Gastrocnemius medialis (tissue), 4 donors: Measurements from ENCODE around the gene CLEC14A. TPM values are rescaled to one million over a fixed set of nuclear protein-coding genes. Genes with fewer than 3 reads are reported as not detected.

Source experiments
- ATAC-seq, 2 donors: fragments of 150-250 bp; one replicate each; pipeline ENCODE4 v1.9.1; 2016
- DNase-seq, 2 donors: peaks; one replicate each; pipeline ENCODE4 v3.0.0-alpha.2; 2019
- H3K27ac ChIP-seq, 4 donors: fragments of 200-600 bp; sonication (generic); 1 replicate in 1 of 4; 2 replicates in 3 of 4; pipeline ENCODE4 v1.5.1; 2016 to 2018; ENCODE audit warnings: mild to moderate bottlenecking in 2 of 4, moderate library complexity in 1 of 4
- H3K27me3 ChIP-seq, 3 donors: fragments of 200-600 bp; sonication (generic) in 2 of 3; 1 replicate in 1 of 3; 2 replicates in 2 of 3; pipeline versions ENCODE4 v1.5.1 to v1.6.0; 2016 to 2019; ENCODE audit warnings: mild to moderate bottlenecking in 1 of 3, moderate library complexity in 1 of 3
- H3K36me3 ChIP-seq, 2 donors: fragments of 200-600 bp; sonication (generic) in 1 of 2; one replicate each; pipeline ENCODE4 v1.5.1; 2017 to 2018
- H3K4me1 ChIP-seq, 2 donors: fragments of 200-600 bp; sonication (generic) in 1 of 2; one replicate each; pipeline ENCODE4 v1.5.1; 2016 to 2017; ENCODE audit warnings: mild to moderate bottlenecking in 2 of 2
- H3K4me3 ChIP-seq, 4 donors: fragments of 200-600 bp; sonication (generic) in 3 of 4; 1 replicate in 1 of 4; 2 replicates in 3 of 4; pipeline ENCODE4 v1.5.1; 2016 to 2019; ENCODE audit warnings: mild to moderate bottlenecking in 2 of 4
- H3K9me3 ChIP-seq, 3 donors: fragments of 200-600 bp; sonication (generic) in 2 of 3; 1 replicate in 1 of 3; 2 replicates in 2 of 3; pipeline ENCODE4 v1.5.1; 2016 to 2019
- POLR2A ChIP-seq, 2 donors: fragments of 450-650 bp; IDR thresholded peaks; one replicate each; pipeline ENCODE4 v1.6.1; 2017; ENCODE audit warnings: antibody characterized with exemption in 2 of 2, mild to moderate bottlenecking in 2 of 2, moderate library complexity in 2 of 2
- in situ Hi-C, 4 donors: fragments of 200-750 bp; cut with MboI; loops; one replicate each; pipeline versions ENCODE4 v1.15.0 to v1.8.0; 2017; ENCODE audit warnings: low sequenced_read_pairs in 4 of 4
- intact Hi-C: fragments of 100-400 bp; cut with DNase I; formaldehyde crosslinking; loops from one replicate; pipeline ENCODE4 v1.15.1; 2023; ENCODE audit warnings: low total_unique reads
- total RNA-seq, 4 donors: library from RNA; depleted of rRNA; stranded (reverse); fragments of >200 nt; gene quantifications; one replicate each; pipeline versions ENCODE4 v1.1.0 to v1.2.3, GENCODE V29; 2016
- TF ChIP-seq, protein P1 (sequence below), 5 experiments: fragments of 450-650 bp in 3 of 5; fragments of 200-600 bp in 2 of 5; sonication (generic) in 2 of 5; IDR thresholded peaks in 4 of 5; conservative IDR thresholded peaks in 1 of 5; 1 replicate in 4 of 5; 2 replicates in 1 of 5; pipeline ENCODE4 v1.5.1; 2016 to 2019; ENCODE audit warnings: antibody characterized with exemption in 5 of 5, mild to moderate bottlenecking in 3 of 5, moderate library complexity in 3 of 5

The CLEC14A gene
- total RNA-seq, 4 donors from 2014 or later: 21.2 to 68.6 (median 29.1) TPM

DNA sequence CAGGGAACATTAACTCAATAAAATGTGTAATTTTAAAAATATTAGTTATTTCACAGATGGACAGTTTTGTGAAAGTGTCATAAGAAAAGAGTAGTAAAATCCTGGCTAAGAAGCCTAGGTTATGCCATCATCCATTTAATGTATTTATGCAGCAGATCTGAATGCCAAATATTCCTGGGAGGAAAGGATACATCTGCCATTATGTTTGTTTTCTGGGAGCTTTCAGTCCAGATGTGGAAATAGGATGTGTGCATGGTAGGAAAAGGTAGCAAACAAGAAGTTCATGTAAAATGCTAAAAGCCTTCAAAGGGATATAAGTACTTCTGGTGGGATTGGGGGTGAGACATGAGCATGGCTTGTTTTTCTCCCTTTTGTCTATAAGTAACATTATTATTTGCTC is 27.0 kb upstream of the CLEC14A start:
- Histone ChIP-seq H3K36me3 (no peaks in the 10 kb centered on the region), H3K27ac (no peak overlapping the region), H3K4me3 (no peak overlapping the region), H3K9me3 (no peaks in the 10 kb centered on the region), H3K27me3 (no peaks in the 10 kb centered on the region), H3K4me1 (no peaks in the 10 kb centered on the region)
- in situ Hi-C loops: no loop called here
- ATAC-seq (no peak), DNase-seq (no peak)
- TF ChIP-seq POLR2A (IDR thresholded peaks at IDR 0.05): no peak
- TF ChIP-seq, protein P1, sequence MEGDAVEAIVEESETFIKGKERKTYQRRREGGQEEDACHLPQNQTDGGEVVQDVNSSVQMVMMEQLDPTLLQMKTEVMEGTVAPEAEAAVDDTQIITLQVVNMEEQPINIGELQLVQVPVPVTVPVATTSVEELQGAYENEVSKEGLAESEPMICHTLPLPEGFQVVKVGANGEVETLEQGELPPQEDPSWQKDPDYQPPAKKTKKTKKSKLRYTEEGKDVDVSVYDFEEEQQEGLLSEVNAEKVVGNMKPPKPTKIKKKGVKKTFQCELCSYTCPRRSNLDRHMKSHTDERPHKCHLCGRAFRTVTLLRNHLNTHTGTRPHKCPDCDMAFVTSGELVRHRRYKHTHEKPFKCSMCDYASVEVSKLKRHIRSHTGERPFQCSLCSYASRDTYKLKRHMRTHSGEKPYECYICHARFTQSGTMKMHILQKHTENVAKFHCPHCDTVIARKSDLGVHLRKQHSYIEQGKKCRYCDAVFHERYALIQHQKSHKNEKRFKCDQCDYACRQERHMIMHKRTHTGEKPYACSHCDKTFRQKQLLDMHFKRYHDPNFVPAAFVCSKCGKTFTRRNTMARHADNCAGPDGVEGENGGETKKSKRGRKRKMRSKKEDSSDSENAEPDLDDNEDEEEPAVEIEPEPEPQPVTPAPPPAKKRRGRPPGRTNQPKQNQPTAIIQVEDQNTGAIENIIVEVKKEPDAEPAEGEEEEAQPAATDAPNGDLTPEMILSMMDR (IDR thresholded peaks at IDR 0.05 in 4 of 5, conservative IDR thresholded peaks at IDR 0.05 in 1 of 5): no peak
- intact Hi-C loops: no loop called here

DNA sequence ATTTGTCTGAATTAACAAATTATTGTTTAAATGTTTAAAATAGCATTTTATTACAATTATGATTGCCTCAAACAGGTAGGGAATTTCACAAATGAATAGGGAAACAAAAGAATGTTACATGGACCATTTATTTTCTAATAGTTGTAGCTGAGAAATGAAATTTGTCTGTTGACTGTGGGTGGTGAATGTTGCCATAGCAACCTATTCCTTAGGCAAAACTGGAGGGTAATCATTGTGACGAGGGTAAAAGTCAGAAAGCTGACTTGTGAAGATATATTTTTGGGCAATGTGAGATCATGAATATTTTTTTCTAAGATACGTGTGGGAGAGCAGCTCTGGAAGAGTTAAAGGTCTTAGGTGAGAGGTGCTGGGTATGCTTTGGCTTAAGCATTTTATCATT is 24.2 kb upstream of the CLEC14A start:
- no peaks in the 10 kb centered on the region for H3K27me3 ChIP-seq
- ATAC-seq (no peak), DNase-seq (no peak)
- in situ Hi-C loops (no loop called here), intact Hi-C loops (no loop called here)
- no peaks in the 10 kb centered on the region for H3K9me3 ChIP-seq
- no peak overlapping the region for H3K27ac ChIP-seq
- H3K36me3 ChIP-seq: no peaks in the 10 kb centered on the region
- TF ChIP-seq POLR2A (IDR thresholded peaks at IDR 0.05): no peak
- TF ChIP-seq, protein P1 (IDR thresholded peaks at IDR 0.05 in 4 of 5, conservative IDR thresholded peaks at IDR 0.05 in 1 of 5): no peak
- no peak overlapping the region for H3K4me3 ChIP-seq
- H3K4me1 ChIP-seq: no peaks in the 10 kb centered on the region

DNA sequence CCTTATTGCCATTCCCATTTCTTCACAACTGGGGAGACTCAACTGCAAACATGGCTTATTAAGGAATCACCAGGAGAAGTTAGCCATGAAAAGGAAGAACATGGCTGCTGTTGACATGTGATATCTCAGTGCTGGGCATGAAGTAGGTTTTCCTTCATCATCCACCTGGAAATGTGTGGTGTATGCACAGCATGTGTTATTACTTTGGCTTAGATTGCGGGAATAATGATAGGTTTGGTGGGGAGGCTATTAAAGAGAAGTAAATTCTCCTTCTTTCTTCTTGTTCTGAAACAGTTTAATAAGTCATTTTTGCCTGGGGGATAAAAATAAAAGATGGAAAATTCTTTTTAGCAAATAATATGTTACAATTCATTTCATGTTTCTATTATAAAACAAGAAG is 23.7 kb upstream of the CLEC14A start:
- TF ChIP-seq, protein P1 (IDR thresholded peaks at IDR 0.05 in 4 of 5, conservative IDR thresholded peaks at IDR 0.05 in 1 of 5): no peak
- no peak for TF ChIP-seq POLR2A (IDR thresholded peaks at IDR 0.05)
- intact Hi-C loops: no loop called here

DNA sequence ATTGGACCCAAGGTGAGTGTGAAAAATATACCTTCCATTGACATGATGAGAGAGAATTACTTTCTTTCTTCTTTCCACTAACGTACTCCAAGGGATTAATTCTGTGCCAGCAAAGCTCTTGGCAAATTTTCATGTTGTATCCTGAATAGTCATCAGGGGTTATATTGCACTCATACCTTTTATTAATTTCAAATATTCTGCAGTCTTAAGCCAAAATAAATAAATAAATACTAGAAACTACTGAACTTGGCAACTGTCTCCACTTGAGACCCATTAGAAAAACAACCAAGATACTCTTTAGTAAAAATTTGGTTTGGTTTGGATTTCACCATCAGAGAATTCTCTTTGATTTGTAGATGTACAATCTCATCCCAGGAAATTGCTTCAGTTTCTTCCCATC is 22.1 kb upstream of the CLEC14A start:
- Histone ChIP-seq H3K36me3 (no peaks in the 10 kb centered on the region), H3K4me3 (no peak overlapping the region), H3K9me3 (no peaks in the 10 kb centered on the region), H3K27ac (no peak overlapping the region), H3K27me3 (no peaks in the 10 kb centered on the region), H3K4me1 (no peaks in the 10 kb centered on the region)
- intact Hi-C loops: no loop called here
- TF ChIP-seq, protein P1 (IDR thresholded peaks at IDR 0.05 in 4 of 5, conservative IDR thresholded peaks at IDR 0.05 in 1 of 5): no peak
- TF ChIP-seq POLR2A (IDR thresholded peaks at IDR 0.05): no peak
- DNase-seq (no peak), ATAC-seq (no peak)
- in situ Hi-C loops: no loop called here

More for the DNA sequence above, 23.7 kb upstream of the CLEC14A start:
- Histone ChIP-seq H3K36me3 (no peaks in the 10 kb centered on the region), H3K4me1 (no peaks in the 10 kb centered on the region), H3K27me3 (no peaks in the 10 kb centered on the region), H3K9me3 (no peaks in the 10 kb centered on the region), H3K27ac (no peak overlapping the region), H3K4me3 (no peak overlapping the region)
- DNase-seq (no peak), ATAC-seq (no peak)
- in situ Hi-C loops: no loop called here

DNA sequence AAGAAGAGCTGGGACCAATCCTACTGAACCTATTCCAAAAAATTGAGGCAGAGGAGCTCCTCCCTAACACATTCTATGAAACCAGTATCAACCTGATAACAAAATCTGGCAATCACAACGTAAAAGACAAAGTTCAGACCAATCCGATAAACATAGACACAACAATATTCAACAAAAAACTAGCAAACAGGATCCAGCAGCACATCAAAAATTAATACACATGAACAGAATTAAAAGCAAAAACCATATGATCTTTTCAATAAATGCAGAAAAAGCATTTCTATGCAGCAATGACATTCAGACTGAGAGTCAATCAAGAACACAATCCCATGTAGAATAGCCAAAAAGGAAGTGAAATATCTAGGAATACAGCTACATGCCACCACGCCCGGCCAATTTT is 7.0 kb upstream of the CLEC14A start:
- Histone ChIP-seq H3K27me3 (no peaks in the 10 kb centered on the region), H3K9me3 (no peaks in the 10 kb centered on the region), H3K36me3 (no peaks in the 10 kb centered on the region), H3K27ac (no peak overlapping the region), H3K4me3 (no peak overlapping the region), H3K4me1 (no peaks in the 10 kb centered on the region)
- intact Hi-C loops: no loop called here
- DNase-seq (no peak), ATAC-seq (no peak)
- TF ChIP-seq POLR2A (IDR thresholded peaks at IDR 0.05): no peak
- in situ Hi-C loops: no loop called here
